K562 (cell line): ENCODE measurements around the gene SP100. TPM values are rescaled to one million over a fixed set of nuclear protein-coding genes. Genes with fewer than 3 reads are reported as not detected.

Source experiments
- ATAC-seq: fragments of 200-7000 bp; cut with Tn5 transposase; 3 replicates; pipeline ENCODE4 v1.9.1; 2020; ENCODE audit warnings: moderate library complexity
- BruUV-seq: library from RNA; stranded (reverse); fragments of 400-500 nt; replicated peaks from 2 replicates; lab custom pipeline; 2021; lab: Mats Ljungman, UMichigan
- CTCF ChIA-PET: fragments of 300-600 bp; formaldehyde crosslinking; extraction: SDS; loops from one replicate; lab custom pipeline; 2021; ENCODE audit warnings: low intra/inter-chr PET ratio; lab: Yijun Ruan, JAX
- POLR2A ChIA-PET: fragments of 300-600, 350-650 bp; sonication (Branson Sonifier 250); formaldehyde crosslinking; extraction: SDS; loops from one replicate; lab custom pipeline; 2021; ENCODE audit warnings: antibody characterized with exemption, inconsistent platforms; lab: Yijun Ruan, JAX
- DNase-seq, 4 experiments: peaks; one replicate each; pipeline versions ENCODE4 v3.0.0 to v3.0.0-alpha.2; 2011 to 2018; ENCODE audit warnings: low spot score in 3 of 4, mixed read lengths in 3 of 4; ENCODE audit errors: extremely low read depth in 1 of 4
- FAIRE-seq: peaks from 2 replicates; lab custom pipeline; 2011; peaks lifted over from hg19 to GRCh38; lab: Jason Lieb, UNC
- H2AFZ ChIP-seq: 2 replicates; pipeline ENCODE4 v1.6.0; 2011; ENCODE audit warnings: low read depth, low read length, control low read depth, inconsistent platforms
- H3K27ac ChIP-seq: fragments of 200-600 bp; 3 replicates; pipeline ENCODE4 v1.8.0; 2011; ENCODE audit warnings: low read depth, mild to moderate bottlenecking, control low read depth, inconsistent platforms, low read length, moderate library complexity, mixed read lengths; ENCODE audit errors: extremely low read depth
- H3K27me3 ChIP-seq, 2 experiments: fragments of 300-600 bp in 1 of 2; 2 replicates in 1 of 2; 3 replicates in 1 of 2; pipeline versions ENCODE4 v1.6.0 to v1.8.0; 2011; ENCODE audit warnings: inconsistent platforms in 2 of 2, low read length in 2 of 2, mild to moderate bottlenecking in 1 of 2, mixed read lengths in 1 of 2, moderate library complexity in 1 of 2; ENCODE audit not compliant: control insufficient read depth in 2 of 2, insufficient read depth in 2 of 2
- H3K36me3 ChIP-seq: fragments of 300-600 bp; 3 replicates; pipeline ENCODE4 v1.8.0; 2011; ENCODE audit warnings: mild to moderate bottlenecking, low read length, inconsistent platforms; ENCODE audit not compliant: control insufficient read depth, insufficient read depth
- H3K4me1 ChIP-seq, 2 experiments: fragments of 200-600 bp in 1 of 2; replicated peaks in 1 of 2; 2 replicates in 1 of 2; 3 replicates in 1 of 2; pipeline versions ENCODE4 v1.5.1 to v1.8.0; 2011; ENCODE audit warnings: inconsistent platforms in 2 of 2, low read length in 2 of 2, mild to moderate bottlenecking in 1 of 2, mixed read lengths in 1 of 2, moderate library complexity in 1 of 2; ENCODE audit not compliant: control insufficient read depth in 2 of 2, insufficient read depth in 2 of 2
- H3K4me2 ChIP-seq: 2 replicates; pipeline ENCODE4 v1.6.1; 2011; ENCODE audit warnings: low read length, control low read depth, inconsistent platforms, mixed read lengths; ENCODE audit not compliant: insufficient read depth
- H3K4me3 ChIP-seq: fragments of 200-600 bp; sonication (generic), shearing (Covaris generic); 2 replicates; pipeline ENCODE4 v1.5.1; 2016; ENCODE audit warnings: control low read depth, inconsistent platforms
- H3K79me2 ChIP-seq: fragments of 200-600 bp; 3 replicates; pipeline ENCODE4 v1.8.0; 2011; ENCODE audit warnings: low read length, inconsistent platforms; ENCODE audit not compliant: control insufficient read depth, insufficient read depth
- H3K9ac ChIP-seq, 2 experiments: 2 replicates each; pipeline versions ENCODE4 v1.6.0 to v1.6.1; 2011; ENCODE audit warnings: low read depth in 2 of 2, low read length in 2 of 2, control low read depth in 1 of 2, inconsistent platforms in 1 of 2, mild to moderate bottlenecking in 1 of 2, mixed read lengths in 1 of 2; ENCODE audit not compliant: insufficient read depth in 1 of 2
- H3K9me1 ChIP-seq: one replicate; pipeline ENCODE4 v1.6.0; 2011; ENCODE audit warnings: inconsistent platforms, mild to moderate bottlenecking, low read length, moderate library complexity; ENCODE audit not compliant: control insufficient read depth, insufficient read depth
- H3K9me3 ChIP-seq: replicated peaks from 2 replicates; pipeline ENCODE4 v1.5.1; 2011; ENCODE audit warnings: low read depth, low read length, inconsistent platforms; ENCODE audit not compliant: control insufficient read depth, insufficient read depth
- H4K20me1 ChIP-seq: replicated peaks from 2 replicates; pipeline ENCODE4 v1.6.1; 2011; ENCODE audit warnings: low read length, inconsistent platforms, mixed read lengths; ENCODE audit not compliant: control insufficient read depth, insufficient read depth
- ETS2 ChIP-seq: IDR thresholded peaks from 2 replicates; pipeline ENCODE4 v1.6.1; 2016; ENCODE audit warnings: borderline replicate concordance, missing genetic modification characterization, mild to moderate bottlenecking, moderate library complexity, missing compliant biosample characterization; ENCODE audit not compliant: poor library complexity, severe bottlenecking
- FOXA1 ChIP-seq: fragments of 450-650 bp; IDR thresholded peaks from 2 replicates; pipeline ENCODE4 v1.6.1; 2016; ENCODE audit warnings: mild to moderate bottlenecking, borderline replicate concordance
- HDGF ChIP-seq: fragments of 450-650 bp; IDR thresholded peaks from 2 replicates; pipeline ENCODE4 v1.6.1; 2016
- HES1 ChIP-seq: fragments of 450-650 bp; IDR thresholded peaks from 2 replicates; pipeline ENCODE4 v1.6.1; 2016; ENCODE audit warnings: low read depth, mild to moderate bottlenecking, moderate library complexity
- HMBOX1 ChIP-seq: sonication (generic); IDR thresholded peaks from 2 replicates; pipeline ENCODE4 v1.6.1; 2016
- HMG20A ChIP-seq: fragments of 450-650 bp; formaldehyde crosslinking; conservative IDR thresholded peaks from 2 replicates; pipeline ENCODE4 v1.4.0; 2020; ENCODE audit warnings: mild to moderate bottlenecking, mixed read lengths
- ID3 ChIP-seq, 2 experiments: fragments of 250-450 bp in 1 of 2; fragments of 450-650 bp in 1 of 2; sonication (Bioruptor Pico) in 1 of 2; IDR thresholded peaks; 2 replicates each; pipeline versions ENCODE4 v1.6.1 to v1.8.0; 2016 to 2021; ENCODE audit warnings: mild to moderate bottlenecking in 2 of 2, moderate library complexity in 2 of 2, missing compliant biosample characterization in 1 of 2, missing genetic modification characterization in 1 of 2
- JUND ChIP-seq, 2 experiments: IDR thresholded peaks; 2 replicates in 1 of 2; 3 replicates in 1 of 2; pipeline ENCODE4 v1.6.1; 2011; ENCODE audit warnings: borderline replicate concordance in 2 of 2, low read depth in 2 of 2, low read length in 2 of 2, improper control_type of control experiment in 1 of 2, missing biosample characterization in 1 of 2, missing genetic modification characterization in 1 of 2, missing genetic modification reagents in 1 of 2
- MEF2A ChIP-seq: IDR thresholded peaks from 2 replicates; pipeline ENCODE4 v1.6.1; 2011; ENCODE audit warnings: low read depth, mild to moderate bottlenecking, low read length, moderate library complexity; ENCODE audit not compliant: control insufficient read depth
- MLLT1 ChIP-seq, 2 experiments: fragments of 450-650 bp; IDR thresholded peaks; 2 replicates each; pipeline ENCODE4 v1.6.1; 2016
- MTA1 ChIP-seq: fragments of 450-650 bp; IDR thresholded peaks from 2 replicates; pipeline ENCODE4 v1.6.1; 2017; ENCODE audit warnings: borderline replicate concordance
- NR2F6 ChIP-seq: fragments of 450-650 bp; formaldehyde crosslinking; IDR thresholded peaks from 2 replicates; pipeline ENCODE4 v1.4.0; 2020; ENCODE audit warnings: mild to moderate bottlenecking
- PTRF ChIP-seq: fragments of 450-650 bp; IDR thresholded peaks from 2 replicates; pipeline ENCODE4 v1.6.1; 2016; ENCODE audit warnings: mild to moderate bottlenecking, missing genetic modification characterization, missing compliant biosample characterization
- RBBP5 ChIP-seq: fragments of 200-600 bp; sonication (generic); IDR thresholded peaks from 2 replicates; pipeline ENCODE4 v1.6.1; 2012; ENCODE audit warnings: borderline replicate concordance, mild to moderate bottlenecking, low read length, control low read depth, inconsistent platforms; ENCODE audit not compliant: insufficient read depth, poor library complexity, severe bottlenecking
- SIN3A ChIP-seq, 2 experiments: fragments of 150-350 bp in 1 of 2; IDR thresholded peaks; 2 replicates each; pipeline ENCODE4 v1.6.1; 2011 to 2016; ENCODE audit warnings: borderline replicate concordance in 2 of 2, low read depth in 2 of 2, low read length in 2 of 2, mild to moderate bottlenecking in 2 of 2, moderate library complexity in 2 of 2; ENCODE audit not compliant: control insufficient read depth in 1 of 2
- TCF3 ChIP-seq: sonication (generic); formaldehyde crosslinking; IDR thresholded peaks from 2 replicates; pipeline ENCODE4 v1.4.0; 2020; ENCODE audit warnings: mild to moderate bottlenecking, missing genetic modification reagents
- TOE1 ChIP-seq, 2 experiments: fragments of 450-650 bp in 1 of 2; sonication (generic) in 1 of 2; formaldehyde crosslinking in 1 of 2; IDR thresholded peaks; 2 replicates each; pipeline versions ENCODE4 v1.7.1 to v1.8.0; 2016 to 2022; ENCODE audit warnings: borderline replicate concordance in 2 of 2, mild to moderate bottlenecking in 2 of 2, antibody characterized with exemption in 1 of 2, inconsistent platforms in 1 of 2, low read depth in 1 of 2, missing genetic modification reagents in 1 of 2, moderate library complexity in 1 of 2
- WGBS: fragments of 100-300 bp; shearing (Covaris generic); methylation state at CpG from one replicate; pipeline ENCODE4 v1.1.6; 2016; ENCODE audit warnings: low coverage, mixed read lengths; ENCODE audit not compliant: insufficient coverage; ENCODE audit errors: missing lambda C conversion rate; 5-methylcytosine and 5-hydroxymethylcytosine counted together
- in situ Hi-C: fragments of 300-500 bp; cut with MboI; formaldehyde crosslinking; loops from 4 replicates; pipeline ENCODE4 v1.15.0; 2018; ENCODE audit warnings: inconsistent platforms, mixed read lengths
- intact Hi-C: fragments of 100-400 bp; cut with micrococcal nuclease; formaldehyde crosslinking; loops from 2 replicates; pipeline ENCODE4 v1.14.2; 2022
- polyA plus RNA-seq, 8 experiments: library from polyadenylated mRNA; depleted of rRNA in 4 of 8; stranded (reverse) in 5 of 8; unstranded in 3 of 8; fragments of >200 nt; fragmentation: Nextera tagmentation in 2 of 8; fragmentation: Illumina TruSeq in 1 of 8; extraction: Ambion mirVana in 2 of 8; extraction: Trizol in 1 of 8; gene quantifications; 2 replicates each; pipeline versions ENCODE4 v1.2.1 to v1.2.3, GENCODE V29; 2011 to 2014; ENCODE audit warnings: inconsistent platforms in 1 of 8, missing spikeins in 1 of 8
- total RNA-seq, 7 experiments: library from RNA; depleted of rRNA in 6 of 7; stranded (reverse); fragments of >200 nt in 6 of 7; fragmentation: Illumina TruSeq in 2 of 7; extraction: Trizol in 2 of 7; gene quantifications; 2 replicates each; pipeline versions ENCODE4 v1.2.1 to v1.2.3, GENCODE V29; 2011 to 2021; ENCODE audit warnings: low replicate concordance in 1 of 7

Gene SP100
- total and polyA plus RNA-seq, 9 of the 15 experiments (the other 6 are each of a cell fraction or from before 2014, with no cell fraction given), result 19.2 to 39.2 (median 34.6) TPM

GRCh38 chr2:230403746-230404145, 12.3 kb upstream of the SP100 start:
- H2AFZ ChIP-seq, result no peak overlapping the region
- no peaks in the 10 kb centered on the region for H3K9me1 ChIP-seq
- intact Hi-C loops (no loop called here), in situ Hi-C loops (no loop called here)
- H3K79me2 ChIP-seq, result no peaks in the 10 kb centered on the region
- H3K9ac ChIP-seq, result no peak overlapping the region
- no peak overlapping the region for H3K4me2 ChIP-seq
- ATAC-seq, result no peak
- 100% methylated on average over 3 of the region's 7 CpGs for WGBS
- CTCF ChIA-PET, result no interaction called here
- FAIRE-seq, result no peak
- no peak overlapping the region for H3K27ac ChIP-seq
- no peaks in the 10 kb centered on the region for H3K9me3 ChIP-seq
- DNase-seq, result no peak
- BruUV-seq, result no TSS peak
- peaks cover 0 to 3% of the 10 kb centered on the region in 2 experiments; a peak in 2 of 5 replicates for H3K4me1 ChIP-seq
- H3K36me3 ChIP-seq, result peaks cover 3% of the 10 kb centered on the region; the same call in 1 of the 3 replicates
- no peak overlapping the region for H3K4me3 ChIP-seq
- no peaks in the 10 kb centered on the region for H3K27me3 ChIP-seq
- H4K20me1 ChIP-seq, result no peaks in the 10 kb centered on the region
- POLR2A ChIA-PET, result interaction anchor here (0.7 to 0.9 kb wide), 2 partner anchors 9 to 77 kb away, joined by 3 to 4 read pairs; partner anchors contain the start of gene SP140L
- TF ChIP-seq RBBP5 (no peak), MEF2A (no peak), FOXA1 (no peak), ID3 (CRISPR knock-in tag; IDR thresholded peaks at IDR 0.05) (no peak), ID3 (tag; IDR thresholded peaks at IDR 0.05) (no peak), HES1 (no peak), TOE1 (IDR thresholded peaks at IDR 0.05; ENCODE audit: borderline replicate concordance) (no peak), TOE1 (CRISPR knock-in tag; IDR thresholded peaks at IDR 0.05; ENCODE audit: borderline replicate concordance, low read depth) (no peak), MLLT1 (IDR thresholded peaks at IDR 0.05) (no peak), PTRF (no peak), NR2F6 (no peak), JUND (IDR thresholded peaks at IDR 0.05; ENCODE audit: borderline replicate concordance, low read depth, low read length) (no peak), JUND (tag; IDR thresholded peaks at IDR 0.05; ENCODE audit: borderline replicate concordance, low read depth, low read length) (no peak), HMBOX1 (no peak), HMG20A (CRISPR knock-in tag) (no peak), TCF3 (no peak), SIN3A (IDR thresholded peaks at IDR 0.05; ENCODE audit: borderline replicate concordance in 2 of 2, control insufficient read depth in 1 of 2, low read depth in 2 of 2, low read length in 2 of 2) (no peak), HDGF (no peak), ETS2 (no peak), MTA1 (no peak)
